H1 (cell line): Measurements from ENCODE around the gene P2RX1. TPM values are rescaled to one million over a fixed set of nuclear protein-coding genes. Genes with fewer than 3 reads are reported as not detected.

Experiments
- CTCF ChIA-PET: fragments of 300-600 bp; sonication (Branson Sonifier 250); formaldehyde crosslinking; loops from one replicate; lab custom pipeline; 2021; ENCODE audit not compliant: partially characterized antibody; lab: Charles Lee
- POLR2A ChIA-PET: fragments of 300-600 bp; sonication (Branson Sonifier 250); formaldehyde crosslinking; loops from one replicate; lab custom pipeline; 2021; ENCODE audit warnings: inconsistent platforms; ENCODE audit not compliant: partially characterized antibody; lab: Charles Lee
- DNase-seq, 2 experiments: peaks; one replicate each; pipeline versions ENCODE4 v3.0.0 to v3.0.0-alpha.2; 2010 to 2022; ENCODE audit warnings: low spot score in 2 of 2, low read depth in 1 of 2, mixed read lengths in 1 of 2
- FAIRE-seq: peaks from 2 replicates; lab custom pipeline; 2011; peaks lifted over from hg19 to GRCh38; lab: Jason Lieb, UNC
- H2AFZ ChIP-seq: 2 replicates; pipeline ENCODE4 v1.8.1; 2012; ENCODE audit warnings: low read length, inconsistent platforms
- H2AK5ac ChIP-seq: 2 replicates; pipeline ENCODE4 v1.6.1; 2013; ENCODE audit warnings: low read depth, low read length
- H2BK120ac ChIP-seq: replicated peaks from 2 replicates; pipeline ENCODE3; 2013; ENCODE audit warnings: low read depth, low read length, inconsistent platforms
- H2BK12ac ChIP-seq: 2 replicates; pipeline ENCODE4 v1.6.1; 2013; ENCODE audit warnings: low read depth, low read length
- H2BK15ac ChIP-seq: 2 replicates; pipeline ENCODE4 v1.6.1; 2013; ENCODE audit warnings: low read length
- H2BK20ac ChIP-seq: 2 replicates; pipeline ENCODE4 v1.6.1; 2013; ENCODE audit warnings: low read length
- H2BK5ac ChIP-seq: 2 replicates; pipeline ENCODE4 v1.6.1; 2013; ENCODE audit warnings: low read depth, low read length
- H3K14ac ChIP-seq: 2 replicates; pipeline ENCODE4 v1.6.1; 2013; ENCODE audit warnings: inconsistent platforms; ENCODE audit not compliant: insufficient read length
- H3K18ac ChIP-seq: 2 replicates; pipeline ENCODE4 v1.6.1; 2013; ENCODE audit warnings: low read length; ENCODE audit errors: extremely low read depth
- H3K23ac ChIP-seq: 2 replicates; pipeline ENCODE4 v1.6.1; 2013; ENCODE audit warnings: inconsistent platforms; ENCODE audit not compliant: insufficient read length
- H3K23me2 ChIP-seq: 2 replicates; pipeline ENCODE4 v1.6.1; 2013; ENCODE audit warnings: low read depth, low read length
- H3K27ac ChIP-seq: 2 replicates; pipeline ENCODE4 v1.6.1; 2011; ENCODE audit warnings: low read depth, low read length, inconsistent platforms
- H3K27me3 ChIP-seq, 4 experiments: replicated peaks in 1 of 4; 1 replicate in 1 of 4; 2 replicates in 3 of 4; pipeline versions ENCODE4 v1.6.1 to v1.8.1; 2011 to 2013; ENCODE audit warnings: low read length in 3 of 4, mild to moderate bottlenecking in 3 of 4, inconsistent platforms in 2 of 4, mixed read lengths in 2 of 4, moderate library complexity in 1 of 4; ENCODE audit not compliant: control insufficient read depth in 3 of 4, insufficient read depth in 3 of 4; ENCODE audit errors: extremely low read depth in 1 of 4
- H3K36me3 ChIP-seq, 4 experiments: 2 replicates each; pipeline versions ENCODE4 v1.6.1 to v1.8.1; 2011 to 2013; ENCODE audit warnings: mild to moderate bottlenecking in 4 of 4, low read length in 3 of 4, moderate library complexity in 2 of 4, control low read depth in 1 of 4, inconsistent platforms in 1 of 4; ENCODE audit not compliant: insufficient read depth in 4 of 4, control insufficient read depth in 2 of 4
- H3K4ac ChIP-seq: replicated peaks from 2 replicates; pipeline ENCODE3; 2013; ENCODE audit warnings: low read length, low read depth, mixed read lengths, inconsistent platforms; ENCODE audit not compliant: insufficient read length
- H3K4me1 ChIP-seq, 4 experiments: replicated peaks in 1 of 4; 1 replicate in 1 of 4; 2 replicates in 3 of 4; pipeline versions ENCODE4 v1.6.1 to v1.8.1; 2011 to 2013; ENCODE audit warnings: low read length in 3 of 4, inconsistent platforms in 2 of 4, mixed read lengths in 1 of 4; ENCODE audit not compliant: insufficient read depth in 4 of 4, control insufficient read depth in 3 of 4
- H3K4me2 ChIP-seq, 2 experiments: 2 replicates each; pipeline versions ENCODE4 v1.6.1 to v1.8.1; 2011 to 2013; ENCODE audit warnings: low read depth in 2 of 2, low read length in 2 of 2, control low read depth in 1 of 2, inconsistent platforms in 1 of 2, mild to moderate bottlenecking in 1 of 2; ENCODE audit not compliant: insufficient read depth in 1 of 2
- H3K4me3 ChIP-seq, 4 experiments: fragments of 200-600, 300-600 bp in 1 of 4; sonication (generic), shearing (Covaris generic), sonication (Bioruptor Twin) in 1 of 4; 2 replicates each; pipeline versions ENCODE4 v1.5.1 to v1.8.1; 2011 to 2016; ENCODE audit warnings: low read length in 4 of 4, low read depth in 3 of 4, control low read depth in 2 of 4, inconsistent platforms in 2 of 4, mild to moderate bottlenecking in 2 of 4, mixed read lengths in 1 of 4, moderate library complexity in 1 of 4; ENCODE audit not compliant: insufficient read depth in 2 of 4; ENCODE audit errors: extremely low read depth in 1 of 4
- H3K56ac ChIP-seq: replicated peaks from 2 replicates; pipeline ENCODE3; 2013; ENCODE audit warnings: low read depth, mild to moderate bottlenecking, mixed read lengths, low read length, inconsistent platforms; ENCODE audit not compliant: insufficient read length
- H3K79me1 ChIP-seq: 2 replicates; pipeline ENCODE4 v1.6.1; 2013; ENCODE audit warnings: low read depth, low read length, control low read depth
- H3K79me2 ChIP-seq, 2 experiments: 2 replicates each; pipeline versions ENCODE4 v1.6.1 to v1.8.1; 2012 to 2013; ENCODE audit warnings: low read length in 2 of 2, mild to moderate bottlenecking in 2 of 2, inconsistent platforms in 1 of 2; ENCODE audit not compliant: insufficient read depth in 2 of 2, control insufficient read depth in 1 of 2
- H3K9ac ChIP-seq, 4 experiments: replicated peaks in 1 of 4; 1 replicate in 1 of 4; 2 replicates in 3 of 4; pipeline versions ENCODE4 v1.6.1 to v1.8.1; 2011 to 2013; ENCODE audit warnings: low read depth in 3 of 4, low read length in 3 of 4, control low read depth in 2 of 4, mild to moderate bottlenecking in 2 of 4, moderate library complexity in 2 of 4, inconsistent platforms in 1 of 4; ENCODE audit errors: extremely low read depth in 1 of 4
- H3K9me3 ChIP-seq, 2 experiments: 2 replicates each; pipeline versions ENCODE4 v1.6.1 to v1.8.1; 2012 to 2013; ENCODE audit warnings: mild to moderate bottlenecking in 2 of 2, moderate library complexity in 2 of 2, control low read depth in 1 of 2, inconsistent platforms in 1 of 2, low read depth in 1 of 2, low read length in 1 of 2, mixed read lengths in 1 of 2; ENCODE audit not compliant: insufficient read depth in 2 of 2
- H4K20me1 ChIP-seq, 2 experiments: replicated peaks in 1 of 2; 2 replicates each; pipeline versions ENCODE3 to v1.8.1; 2011 to 2013; ENCODE audit warnings: inconsistent platforms in 2 of 2, low read length in 2 of 2, mild to moderate bottlenecking in 1 of 2; ENCODE audit not compliant: insufficient read depth in 2 of 2, control insufficient read depth in 1 of 2
- H4K5ac ChIP-seq: 2 replicates; pipeline ENCODE4 v1.6.1; 2013; ENCODE audit warnings: low read length, low read depth, mixed read lengths, inconsistent platforms; ENCODE audit not compliant: insufficient read length
- H4K8ac ChIP-seq: 2 replicates; pipeline ENCODE4 v1.8.0; 2013; ENCODE audit warnings: mild to moderate bottlenecking, moderate library complexity, low read length, inconsistent platforms; ENCODE audit not compliant: insufficient read depth; ENCODE audit errors: extremely low read depth
- H4K91ac ChIP-seq: replicated peaks from 2 replicates; pipeline ENCODE3; 2013; ENCODE audit warnings: low read length, mixed read lengths, inconsistent platforms; ENCODE audit not compliant: insufficient read length
- BACH1 ChIP-seq: IDR thresholded peaks from 2 replicates; pipeline ENCODE4 v1.6.1; 2012; ENCODE audit warnings: low read length, improper control_type of control experiment
- CBX5 ChIP-seq: fragments of 300-800, 300-1000 bp; sonication (generic); IDR thresholded peaks from 2 replicates; pipeline ENCODE4 v1.7.1; 2016; ENCODE audit warnings: antibody characterized with exemption, low read length, low read depth
- CBX8 ChIP-seq: fragments of 300-800, 300-1000 bp; sonication (generic); IDR thresholded peaks from 2 replicates; pipeline ENCODE4 v1.7.1; 2016; ENCODE audit warnings: low read depth, low read length, borderline replicate concordance
- CEBPB ChIP-seq: IDR thresholded peaks from 2 replicates; pipeline ENCODE4 v1.6.1; 2012; ENCODE audit warnings: low read depth, low read length
- CTBP2 ChIP-seq: IDR thresholded peaks from 2 replicates; pipeline ENCODE4 v1.7.0; 2011; ENCODE audit warnings: borderline replicate concordance, mild to moderate bottlenecking, moderate library complexity, mixed read lengths, low read length; ENCODE audit not compliant: insufficient read depth, insufficient read length
- E2F6 ChIP-seq: IDR thresholded peaks from 2 replicates; pipeline ENCODE4 v1.6.1; 2012; ENCODE audit warnings: inconsistent platforms
- EZH2 ChIP-seq: fragments of 200-600 bp; sonication (generic); IDR thresholded peaks from 2 replicates; pipeline ENCODE4 v1.7.1; 2012; ENCODE audit warnings: low read depth, mild to moderate bottlenecking, moderate library complexity, low read length, inconsistent platforms; ENCODE audit not compliant: severe bottlenecking
- GTF2F1 ChIP-seq: IDR thresholded peaks from 2 replicates; pipeline ENCODE4 v1.6.1; 2012; ENCODE audit warnings: low read depth, low read length, improper control_type of control experiment, borderline replicate concordance
- JUND ChIP-seq: IDR thresholded peaks from 2 replicates; pipeline ENCODE4 v1.6.1; 2011; ENCODE audit warnings: mild to moderate bottlenecking, improper control_type of control experiment, low read length
- NANOG ChIP-seq: IDR thresholded peaks from 2 replicates; pipeline ENCODE4 v1.6.1; 2011; ENCODE audit warnings: low read length, low read depth, mild to moderate bottlenecking, inconsistent platforms; ENCODE audit not compliant: insufficient read depth, poor library complexity, severe bottlenecking
- whole genome bisulfite sequencing, 2 experiments: shearing (Covaris generic) in 1 of 2; methylation state at CpG; one replicate each; pipeline versions ENCODE4 v1.1.6 to v1.1.7; 2013 to 2015; ENCODE audit warnings: low lambda C conversion rate in 2 of 2, mixed read lengths in 2 of 2, inconsistent platforms in 1 of 2, low coverage in 1 of 2, missing lambda C conversion rate in 1 of 2; ENCODE audit not compliant: insufficient replicate concordance in 2 of 2, insufficient coverage in 1 of 2, insufficient read length in 1 of 2; ENCODE audit errors: extremely low coverage in 1 of 2, missing lambda C conversion rate in 1 of 2; 5-methylcytosine and 5-hydroxymethylcytosine counted together
- polyA plus RNA-seq, 7 experiments: library from polyadenylated mRNA; depleted of rRNA in 3 of 7; stranded (reverse) in 5 of 7; unstranded in 2 of 7; fragments of >200 nt in 5 of 7; fragments of 200-250 nt in 2 of 7; gene quantifications; 1 replicate in 5 of 7; 2 replicates in 1 of 7; 4 replicates in 1 of 7; pipeline versions ENCODE4 v1.2.1 to v1.2.3, GENCODE V29; 2011 to 2013; ENCODE audit warnings: missing spikeins in 2 of 7, mixed read lengths in 2 of 7
- total RNA-seq: library from RNA; stranded (reverse); fragmentation: NEBNext Ultra II Directional; extraction: Animal tissue kit (Norgen Biotek cat#: 25700); gene quantifications from 2 replicates; pipeline ENCODE4 v1.2.1, GENCODE V29; 2021

Gene P2RX1
- total and polyA plus RNA-seq, 2 of the 8 experiments (the other 6 are each of a cell fraction or from before 2014, with no cell fraction given), result 0.45 to 1.1 TPM

DNA sequence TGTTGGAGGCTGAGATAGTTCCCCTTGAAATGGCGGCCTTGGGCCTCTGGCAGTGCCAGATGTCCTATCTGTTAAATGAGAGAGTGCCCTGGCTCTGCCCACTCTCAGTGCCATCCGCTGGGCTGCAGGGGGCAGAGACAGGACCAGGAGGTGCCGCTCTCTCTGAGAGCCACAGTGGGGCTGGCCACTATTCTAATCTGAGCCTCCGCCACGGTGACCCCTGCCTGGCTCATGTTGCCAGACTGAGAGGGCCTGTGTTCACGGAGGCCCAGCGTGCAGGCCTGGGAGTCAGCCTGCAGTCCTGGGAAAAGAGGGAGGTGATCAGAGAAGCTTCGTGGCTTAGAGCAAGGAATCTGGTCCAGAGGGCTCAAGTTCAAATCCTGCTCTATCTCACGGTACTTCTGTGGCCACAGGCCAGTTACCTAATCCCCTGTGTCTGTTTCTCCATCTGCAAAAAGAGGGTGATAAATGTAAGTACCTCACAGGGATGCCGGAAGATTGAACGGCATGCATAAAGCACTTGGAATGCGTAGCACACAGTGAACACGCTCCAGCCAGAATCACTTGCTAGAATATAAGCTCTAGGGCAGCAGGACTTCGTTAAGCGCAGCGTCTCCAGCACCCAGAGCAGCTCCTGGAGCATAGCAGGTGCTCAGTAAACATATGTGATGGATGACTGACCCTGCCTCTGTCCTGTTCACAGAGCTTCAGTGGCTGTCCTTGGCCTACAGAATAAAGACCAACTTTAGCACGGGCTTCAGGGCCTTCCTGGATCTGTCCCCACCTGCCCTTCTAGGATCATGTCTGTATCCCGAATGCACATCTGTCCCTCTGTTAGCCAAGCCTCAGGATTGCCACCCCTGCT is 41.7 kb upstream of the P2RX1 start:
- no peaks in the 10 kb centered on the region for H3K9me3 ChIP-seq
- no peaks in the 10 kb centered on the region; the same call in none of the 2 replicates for H3K79me1 ChIP-seq
- no peak overlapping the region for H3K56ac ChIP-seq
- FAIRE-seq, result no peak
- CTCF ChIA-PET, result interaction anchor here (0.9 to 2.1 kb wide), 8 partner anchors 9 to 132 kb away, joined by 3 to 6 read pairs (median 3); no protein-coding TSS in a partner anchor
- H2BK12ac ChIP-seq, result peak overlapping the region; percentile 95; the same call in 1 of the 2 replicates
- no peaks in the 10 kb centered on the region for H3K23me2 ChIP-seq
- H3K4me2 ChIP-seq, result no peak overlapping the region
- H4K91ac ChIP-seq, result no peak overlapping the region
- no peak overlapping the region for H3K23ac ChIP-seq
- H2BK15ac ChIP-seq, result no peak overlapping the region
- peak overlapping the region; percentile 61; the same call in 1 of the 2 replicates for H2BK20ac ChIP-seq
- H2AK5ac ChIP-seq, result no peak overlapping the region
- H3K14ac ChIP-seq, result no peak overlapping the region
- no peak for DNase-seq
- no peak overlapping the region for H2BK5ac ChIP-seq
- H2BK120ac ChIP-seq, result no peak overlapping the region
- no peak overlapping the region for H3K4ac ChIP-seq
- no peak overlapping the region for H2AFZ ChIP-seq
- H3K36me3 ChIP-seq, result no peaks in the 10 kb centered on the region
- no peak overlapping the region for H3K4me3 ChIP-seq
- H3K27ac ChIP-seq, result no peak overlapping the region
- H3K9ac ChIP-seq, result no peak overlapping the region
- 93% methylated on average over 18 of the region's 18 CpGs; no CpG with 5 or more reads in 1 of the 2 experiments for WGBS, 2 experiments
- no peak overlapping the region for H4K5ac ChIP-seq
- peaks cover 0 to 7% of the 10 kb centered on the region in 2 experiments for H4K20me1 ChIP-seq
- POLR2A ChIA-PET, result interaction anchor here (0.7 kb wide), 1 partner anchor 116 kb away, joined by 3 read pairs; no protein-coding TSS in a partner anchor
- H3K18ac ChIP-seq, result no peak overlapping the region
- H4K8ac ChIP-seq, result 0 out of 2 replicates have a peak overlapping the region, but pooled peaks have one; percentile 73
- H3K79me2 ChIP-seq, result no peaks in the 10 kb centered on the region
- peaks cover 0 to 7% (median 3%) of the 10 kb centered on the region in 4 experiments; a peak in 4 of 7 replicates for H3K27me3 ChIP-seq
- peaks cover 0 to 45% (median 22%) of the 10 kb centered on the region in 4 experiments; a peak in 6 of 7 replicates for H3K4me1 ChIP-seq
- TF ChIP-seq CEBPB (no peak), CBX5 (no peak), NANOG (no peak), CBX8 (no peak), CTBP2 (no peak), BACH1 (no peak), EZH2 (no peak), JUND (no peak), GTF2F1 (no peak), E2F6 (no peak)
